ENCODE results near the gene LUZP1. TPM values are rescaled to one million over a fixed set of nuclear protein-coding genes. Genes with fewer than 3 reads are reported as not detected.

The LUZP1 gene
- total RNA-seq: 10 to 100 TPM; 21.4 to 28.2 (median 25.0) TPM

- Histone ChIP-seq H3K4me3 (replicated peaks in 1 of 3) (peak within 1 kb of the TSS; percentile 75 to 98 (median 92)), H3K9me3 (no peaks in the 10 kb centered on the region), H3K4me1 (peaks cover 9 to 28% of the 10 kb centered on the region in 2 donors), H3K27ac (peak within 1 kb of the TSS; percentile 83 to 92 (median 91)), H3K27me3 (no peaks in the 10 kb centered on the region), H3K36me3 (no peaks in the 10 kb centered on the region)
- peak; percentile 77 to 86 for DNase-seq
- 13 to 19% methylated on average over 33 to 37 of the region's 56 CpGs for WGBS, 2 donors
- intact Hi-C loops (cut with DNase I): no loop called here
- TF ChIP-seq CTCF (IDR thresholded peaks at IDR 0.05) (no peak), POLR2A (IDR thresholded peaks at IDR 0.05) (peak; percentile 57 to 98)
Observed at GRCh38 chr1:23168445-23169194, at the start of gene LUZP1. Gene LUZP1 (minus strand): TSS chr1:23168856.

GRCh38 chr1:23217421-23218115 is 48.9 kb upstream of the LUZP1 start, which contains the start of gene HTR1D:
Gene HTR1D (minus strand): TSS chr1:23217502. CDS start chr1:23194219, 23,283 bp downstream.
- no peak for TF ChIP-seq POLR2A (IDR thresholded peaks at IDR 0.05)
- TF ChIP-seq CTCF (IDR thresholded peaks at IDR 0.05): no peak
- Histone ChIP-seq H3K4me1 (peaks cover 5 to 13% of the 10 kb centered on the region in 2 donors), H3K27me3 (no peaks in the 10 kb centered on the region), H3K4me3 (replicated peaks in 1 of 3) (peak within 1 kb of the TSS in 1 of 3 donors; percentile 39), H3K36me3 (no peaks in the 10 kb centered on the region), H3K27ac (no peak within 1 kb of the TSS), H3K9me3 (no peaks in the 10 kb centered on the region)
- peak; percentile 7 to 9 for DNase-seq
- intact Hi-C loops (cut with DNase I): loop anchor here (5.0 kb wide), 1 partner anchor 60 kb away; no protein-coding TSS in a partner anchor
- 5 to 9% methylated on average over 14 to 21 of the region's 45 CpGs for WGBS, 2 donors

GRCh38 chr1:23216771-23217420 is 48.2 kb upstream of the LUZP1 start:
- TF ChIP-seq CTCF (IDR thresholded peaks at IDR 0.05) (peak in 4 of 6 experiments; percentile 35 to 69 (median 52)), POLR2A (IDR thresholded peaks at IDR 0.05) (no peak)
- intact Hi-C loops (cut with DNase I): loop anchor here (5.0 kb wide), 1 partner anchor 60 kb away; no protein-coding TSS in a partner anchor
- H3K9me3 ChIP-seq: no peaks in the 10 kb centered on the region
- 0% methylated on average over 2 of the region's 78 CpGs; no CpG with 5 or more reads in 1 of the 2 donors for WGBS, 2 donors
- no peaks in the 10 kb centered on the region for H3K36me3 ChIP-seq
- H3K27me3 ChIP-seq: no peaks in the 10 kb centered on the region
- no peak overlapping the region for H3K27ac ChIP-seq
- DNase-seq: peak; percentile 12 to 17
- peaks cover 5 to 13% of the 10 kb centered on the region in 2 donors for H3K4me1 ChIP-seq
- H3K4me3 ChIP-seq (replicated peaks in 1 of 3): peak overlapping the region in 1 of 3 donors; percentile 39

- no peaks in the 10 kb centered on the region for H3K27me3 ChIP-seq
- H3K9me3 ChIP-seq: no peaks in the 10 kb centered on the region
- 50 to 69% methylated on average over 1 to 2 of the region's 3 CpGs for WGBS, 2 donors
- no peak overlapping the region for H3K4me3 ChIP-seq (replicated peaks in 1 of 3)
- H3K27ac ChIP-seq: no peak overlapping the region
- no peak for DNase-seq
- TF ChIP-seq POLR2A (IDR thresholded peaks at IDR 0.05): no peak
- no peak for TF ChIP-seq CTCF (IDR thresholded peaks at IDR 0.05)
- intact Hi-C loops (cut with DNase I): loop anchor here (5.0 kb wide), 1 partner anchor 61 kb away; no protein-coding TSS in a partner anchor
- peaks cover 5 to 13% of the 10 kb centered on the region in 2 donors for H3K4me1 ChIP-seq
- no peaks in the 10 kb centered on the region for H3K36me3 ChIP-seq
Observed at GRCh38 chr1:23215751-23216449, 47.2 kb upstream of the LUZP1 start.
